ENCODE measurements around the gene SHOC1.

The SHOC1 gene

DNA sequence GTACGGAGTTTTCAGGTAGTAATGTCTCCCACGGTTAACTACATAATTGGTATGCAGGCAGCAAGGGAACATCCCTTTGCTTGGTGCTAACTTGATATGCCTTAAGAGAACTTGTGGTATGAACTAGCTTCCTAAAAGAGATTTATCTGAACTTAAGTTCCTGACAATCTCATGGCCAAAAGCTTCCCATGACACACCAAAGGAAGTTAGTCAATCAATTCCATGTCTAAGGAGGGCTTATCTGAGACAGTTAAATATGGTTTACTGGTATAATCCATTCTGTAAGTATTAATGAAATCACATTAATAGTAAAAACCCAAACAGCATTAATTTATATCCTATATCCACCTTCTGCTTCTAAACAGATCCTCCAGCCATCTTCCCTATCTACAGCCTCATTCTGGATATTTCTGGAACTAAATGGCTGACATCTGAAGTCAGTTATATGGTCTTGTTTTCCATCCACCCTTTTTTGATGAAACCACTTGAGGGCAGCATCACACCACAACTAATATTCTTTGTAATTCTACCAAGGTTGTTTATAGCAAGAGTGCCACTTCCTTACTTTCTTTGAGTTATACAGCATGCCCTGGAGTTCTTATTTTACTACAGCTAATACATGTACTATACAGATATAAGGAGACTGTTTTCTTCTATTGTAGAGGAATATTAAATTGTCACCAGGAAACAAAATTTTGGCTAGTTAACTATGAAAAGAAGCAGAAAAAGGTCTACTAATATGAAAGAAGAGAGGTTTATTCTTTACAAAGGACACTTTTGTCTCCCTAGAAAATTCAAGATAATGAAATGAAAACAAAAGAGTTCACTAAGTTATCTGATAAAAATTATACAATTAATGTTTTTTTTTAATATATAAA is 34.7 kb downstream of the SHOC1 start:
- H3K4me3 ChIP-seq (ENCODE audit: low read depth, low read length), result no peak overlapping the region
- DNase-seq (ENCODE audit: low read depth), result peak; percentile 60
- TF ChIP-seq, protein P1, sequence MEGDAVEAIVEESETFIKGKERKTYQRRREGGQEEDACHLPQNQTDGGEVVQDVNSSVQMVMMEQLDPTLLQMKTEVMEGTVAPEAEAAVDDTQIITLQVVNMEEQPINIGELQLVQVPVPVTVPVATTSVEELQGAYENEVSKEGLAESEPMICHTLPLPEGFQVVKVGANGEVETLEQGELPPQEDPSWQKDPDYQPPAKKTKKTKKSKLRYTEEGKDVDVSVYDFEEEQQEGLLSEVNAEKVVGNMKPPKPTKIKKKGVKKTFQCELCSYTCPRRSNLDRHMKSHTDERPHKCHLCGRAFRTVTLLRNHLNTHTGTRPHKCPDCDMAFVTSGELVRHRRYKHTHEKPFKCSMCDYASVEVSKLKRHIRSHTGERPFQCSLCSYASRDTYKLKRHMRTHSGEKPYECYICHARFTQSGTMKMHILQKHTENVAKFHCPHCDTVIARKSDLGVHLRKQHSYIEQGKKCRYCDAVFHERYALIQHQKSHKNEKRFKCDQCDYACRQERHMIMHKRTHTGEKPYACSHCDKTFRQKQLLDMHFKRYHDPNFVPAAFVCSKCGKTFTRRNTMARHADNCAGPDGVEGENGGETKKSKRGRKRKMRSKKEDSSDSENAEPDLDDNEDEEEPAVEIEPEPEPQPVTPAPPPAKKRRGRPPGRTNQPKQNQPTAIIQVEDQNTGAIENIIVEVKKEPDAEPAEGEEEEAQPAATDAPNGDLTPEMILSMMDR (IDR thresholded peaks at IDR 0.05; ENCODE audit: control insufficient read depth, extremely low read depth, insufficient read depth), result peak; percentile 63

DNA sequence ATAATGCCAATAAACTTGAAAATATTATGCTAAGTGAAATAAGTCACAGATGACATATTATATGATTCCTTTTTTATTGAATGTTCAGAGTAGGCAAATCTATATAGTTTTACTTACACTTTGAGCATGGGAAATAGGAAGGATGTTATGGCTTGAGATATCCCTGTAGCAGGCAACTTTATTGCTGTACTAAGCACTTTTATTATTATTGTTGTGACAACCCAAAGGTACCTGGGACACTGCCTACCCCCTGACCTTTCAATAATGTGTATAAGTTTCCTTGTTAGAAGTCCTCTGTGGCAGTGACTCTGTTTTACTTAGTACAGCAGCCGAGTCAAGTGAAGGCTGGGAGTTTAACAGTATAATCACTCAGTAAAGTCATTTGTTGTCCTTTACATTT is 39.9 kb downstream of the SHOC1 start:
- TF ChIP-seq, protein P1 (IDR thresholded peaks at IDR 0.05; ENCODE audit: control insufficient read depth, extremely low read depth, insufficient read depth), result no peak
- DNase-seq (ENCODE audit: low read depth), result no peak
- H3K4me3 ChIP-seq (ENCODE audit: low read depth, low read length), result no peak overlapping the region

DNA sequence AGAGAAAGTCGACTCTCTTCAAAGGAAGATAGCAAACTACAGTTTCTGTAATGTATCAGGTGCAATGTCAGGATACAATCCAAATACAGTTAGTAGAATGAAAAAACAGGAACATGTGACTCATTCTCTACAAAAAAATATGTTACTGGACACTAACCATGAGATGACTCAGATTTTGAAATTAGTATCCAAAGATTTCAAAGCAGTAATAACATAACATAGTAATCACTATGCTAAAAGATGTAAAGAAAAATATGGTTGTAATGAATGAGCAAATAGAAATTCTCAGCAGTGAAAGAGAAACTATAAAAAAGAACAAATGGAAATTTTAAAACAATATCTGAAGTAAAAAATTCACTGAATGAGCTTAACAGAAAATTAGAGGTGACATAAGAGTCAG is 42.3 kb downstream of the SHOC1 start:
- DNase-seq (ENCODE audit: low read depth), result no peak
- TF ChIP-seq, protein P1 (IDR thresholded peaks at IDR 0.05; ENCODE audit: control insufficient read depth, extremely low read depth, insufficient read depth), result no peak
- H3K4me3 ChIP-seq (ENCODE audit: low read depth, low read length), result no peak overlapping the region

Data from LNCaP clone FGC (cell line).